22Rv1 (cell line): Measurements from ENCODE around the gene PDK1.
"Not testable (repeated sequence)": the region's sequence is repeated elsewhere in the genome, so short reads cannot be mapped to it uniquely, and the experiment has no call there.

Source experiments
- H3K27ac ChIP-seq: fragments of 450-650 bp; 2 replicates; pipeline ENCODE4 v1.5.1; 2017
- CTCF ChIP-seq: fragments of 450-650 bp; IDR thresholded peaks from 2 replicates; pipeline ENCODE4 v1.5.1; 2017; ENCODE audit warnings: mild to moderate bottlenecking
- ZFX ChIP-seq: fragments of 450-650 bp; IDR thresholded peaks from 2 replicates; pipeline ENCODE4 v1.6.1; 2017; ENCODE audit warnings: antibody characterized with exemption, borderline replicate concordance

PDK1 gene

DNA sequence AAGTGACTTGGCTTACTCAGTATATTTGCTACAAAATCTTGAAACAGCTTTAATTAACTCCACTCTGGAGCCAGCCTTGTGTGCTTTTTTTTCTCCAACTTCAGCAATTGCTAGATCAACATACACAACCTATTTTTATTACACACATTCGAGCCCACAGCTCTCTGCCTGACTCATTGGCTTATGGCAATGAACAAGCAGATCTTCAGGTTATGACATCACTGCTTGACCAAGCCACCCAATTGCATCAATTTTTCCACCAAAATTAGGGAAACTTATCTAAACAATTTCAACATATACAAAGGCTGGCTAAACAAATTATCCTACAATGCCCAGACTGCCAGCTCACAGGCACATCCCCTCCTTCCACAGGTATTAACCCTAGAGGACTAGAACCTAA lies 39.6 kb upstream of the PDK1 start:
- no peak overlapping the region for H3K27ac ChIP-seq
- TF ChIP-seq CTCF: no peak
- no peak for TF ChIP-seq ZFX

DNA sequence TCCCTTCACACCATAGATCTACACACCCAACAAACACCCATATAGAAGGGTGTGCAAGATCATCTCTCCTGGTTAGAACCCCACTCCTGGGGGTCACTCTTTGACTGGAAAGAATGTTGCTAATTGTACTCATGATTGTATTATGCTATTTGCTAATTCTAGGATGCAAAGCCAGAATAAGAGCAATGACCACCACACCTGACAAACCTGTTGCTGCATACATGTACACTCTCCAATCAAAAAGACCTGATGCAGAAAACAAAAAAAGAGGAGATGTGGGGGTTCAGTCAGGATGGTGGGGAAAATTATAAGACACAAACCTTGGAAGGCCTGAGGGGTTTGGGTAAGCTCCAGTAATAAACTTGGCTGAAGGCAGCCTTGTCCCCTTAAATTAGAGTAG lies 36.9 kb upstream of the PDK1 start:
- TF ChIP-seq ZFX: no peak
- no peak for TF ChIP-seq CTCF

GRCh38 chr2:172525601-172526000 lies 30.3 kb upstream of the PDK1 start:
- no peak for TF ChIP-seq ZFX
- no peak for TF ChIP-seq CTCF
- H3K27ac ChIP-seq: no peak overlapping the region

More for the DNA sequence above, 36.9 kb upstream of the PDK1 start:
- no peak overlapping the region for H3K27ac ChIP-seq

DNA sequence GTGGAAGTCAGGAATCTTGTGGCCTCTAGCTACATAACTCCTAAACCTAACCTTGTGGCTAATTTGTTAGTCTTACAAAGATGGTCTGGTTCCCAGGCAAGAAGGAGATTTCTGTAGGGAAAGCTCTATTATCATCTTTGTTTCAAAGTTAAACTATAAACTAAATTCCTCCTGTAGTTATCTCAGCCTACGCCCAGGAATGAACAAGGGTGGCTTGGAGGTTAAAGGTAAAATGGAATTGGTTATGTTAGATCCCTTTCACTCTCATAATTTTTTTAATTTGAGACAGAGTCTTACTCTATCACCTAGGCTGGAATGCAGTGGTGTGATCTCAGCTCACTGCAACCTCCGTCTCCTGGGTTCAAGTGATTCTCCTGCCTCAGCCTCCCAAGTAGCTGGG lies 24.6 kb upstream of the PDK1 start:
- no peak for TF ChIP-seq ZFX
- TF ChIP-seq CTCF: no peak

DNA sequence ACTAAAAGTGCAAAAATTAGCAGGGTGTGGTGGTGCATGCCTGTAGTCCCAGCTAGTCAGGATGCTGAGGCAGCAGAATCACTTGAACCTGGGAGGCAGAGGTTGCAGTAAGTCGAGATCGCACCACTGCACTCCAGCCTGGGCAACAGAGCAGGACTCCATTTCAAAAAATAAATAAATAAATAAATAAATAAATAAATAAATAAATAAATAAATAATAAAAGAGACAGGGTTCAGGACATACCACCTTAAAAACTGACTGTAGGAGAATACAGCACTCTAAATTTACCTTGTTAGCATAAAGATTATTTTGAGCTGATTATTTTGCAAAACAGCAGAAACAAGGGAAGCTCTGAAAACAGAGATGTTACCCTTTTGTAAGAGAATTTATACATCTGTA lies 23.4 kb upstream of the PDK1 start:
- not testable (repeated sequence) for H3K27ac ChIP-seq

More for the DNA sequence above, 24.6 kb upstream of the PDK1 start:
- H3K27ac ChIP-seq: no peak overlapping the region

- no peak overlapping the region for H3K27ac ChIP-seq
- TF ChIP-seq ZFX: no peak
- no peak for TF ChIP-seq CTCF
Observed at GRCh38 chr2:172533687-172534086, 22.2 kb upstream of the PDK1 start.

DNA sequence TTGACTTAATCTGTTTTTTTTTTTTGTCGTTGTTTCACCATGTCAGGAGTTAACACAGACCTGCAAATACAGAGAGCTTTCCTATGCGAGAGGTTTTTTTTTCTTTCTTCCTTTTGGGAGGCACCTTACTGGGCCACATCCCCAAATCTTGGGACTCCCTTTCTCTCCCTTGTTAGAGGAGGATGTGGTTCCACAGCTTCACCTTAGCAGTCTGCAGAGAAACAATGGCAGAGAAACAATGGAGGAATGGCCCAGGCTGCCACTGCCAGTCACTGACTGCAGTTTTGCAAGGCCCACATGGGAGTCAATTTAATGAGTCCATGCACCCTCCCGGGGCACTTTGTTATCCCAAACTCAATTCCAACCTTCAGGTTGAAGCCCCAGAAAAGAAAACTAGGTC lies 20.8 kb upstream of the PDK1 start:
- no peak overlapping the region for H3K27ac ChIP-seq
- no peak for TF ChIP-seq ZFX
- TF ChIP-seq CTCF: no peak

DNA sequence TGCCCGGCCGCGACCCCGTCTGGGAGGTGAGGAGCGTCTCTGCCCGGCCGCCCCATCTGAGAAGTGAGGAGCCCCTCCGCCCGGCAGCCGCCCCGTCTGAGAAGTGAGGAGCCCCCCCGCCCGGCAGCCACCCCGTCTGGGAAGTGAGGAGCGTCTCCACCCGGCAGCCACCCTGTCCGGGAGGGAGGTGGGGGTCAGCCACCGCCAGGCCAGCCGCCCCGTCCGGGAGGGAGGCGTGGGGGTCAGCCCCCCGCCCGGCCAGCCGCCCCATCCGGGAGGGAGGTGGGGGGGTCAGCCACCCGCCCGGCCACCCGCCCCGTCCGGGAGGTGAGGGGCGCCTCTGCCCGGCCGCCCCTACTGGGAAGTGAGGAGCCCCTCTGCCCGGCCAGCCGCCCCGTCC lies 18.0 kb upstream of the PDK1 start:
- not testable (repeated sequence) for H3K27ac ChIP-seq

DNA sequence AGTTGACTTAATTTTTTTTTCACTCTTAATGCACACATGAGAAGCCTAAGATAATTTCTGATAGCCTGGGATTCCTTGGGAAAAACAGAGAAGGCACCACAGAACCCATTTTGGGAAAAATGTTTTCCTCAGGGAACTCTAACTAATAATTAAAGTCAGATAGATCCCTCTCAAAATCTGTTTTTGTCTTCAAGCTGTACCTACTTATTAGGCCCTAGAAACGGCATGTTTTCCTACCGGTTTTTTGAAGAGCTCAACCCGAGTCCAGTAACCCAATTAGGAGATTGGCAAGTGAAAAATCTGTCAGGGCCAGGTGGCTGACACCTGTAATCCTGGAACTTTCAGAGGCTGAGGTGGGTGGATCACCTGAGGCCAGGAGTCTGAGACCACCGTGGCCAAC lies 16.1 kb upstream of the PDK1 start:
- TF ChIP-seq ZFX (no peak), CTCF (no peak)
- H3K27ac ChIP-seq: no peak overlapping the region
